Activated CD4-positive, alpha-beta T cell treated with anti-CD3 and anti-CD28 coated beads, Interleukin-2, amount 10 ng/mL, durations not matched to agents 24 days and 14 days (primary cell): ENCODE data around the gene WDR64. TPM values are rescaled to one million over a fixed set of nuclear protein-coding genes. Genes with fewer than 3 reads are reported as not detected.

Experiments used
- DNase-seq: peaks from one replicate; pipeline ENCODE4 v3.0.0; 2022
- H3K27ac Mint-ChIP-seq: one replicate; pipeline ENCODE4 v1.8.0; 2022; ENCODE audit warnings: mild to moderate bottlenecking, mixed read lengths
- H3K27me3 Mint-ChIP-seq: one replicate; pipeline ENCODE4 v1.8.0; 2022; ENCODE audit warnings: mixed read lengths
- H3K36me3 Mint-ChIP-seq: one replicate; pipeline ENCODE4 v1.8.0; 2022; ENCODE audit warnings: low read depth, mild to moderate bottlenecking, mixed read lengths
- H3K4me1 Mint-ChIP-seq: one replicate; pipeline ENCODE4 v1.8.0; 2021; ENCODE audit warnings: mixed read lengths
- H3K4me3 Mint-ChIP-seq: one replicate; pipeline ENCODE4 v1.8.0; 2022; ENCODE audit warnings: mild to moderate bottlenecking, moderate library complexity, mixed read lengths
- H3K9me3 Mint-ChIP-seq: one replicate; pipeline ENCODE4 v1.8.0; 2021; ENCODE audit warnings: mixed read lengths
- intact Hi-C: fragments of 100-400 bp; cut with micrococcal nuclease; formaldehyde crosslinking; loops from one replicate; pipeline ENCODE4 v1.15.1; 2023
- total RNA-seq: library from RNA; stranded (reverse); gene quantifications from 2 replicates; pipeline ENCODE4 v1.2.3, GENCODE V29; 2022

WDR64 gene
- total RNA-seq, 1 donor from 2014 or later = not detected

DNA sequence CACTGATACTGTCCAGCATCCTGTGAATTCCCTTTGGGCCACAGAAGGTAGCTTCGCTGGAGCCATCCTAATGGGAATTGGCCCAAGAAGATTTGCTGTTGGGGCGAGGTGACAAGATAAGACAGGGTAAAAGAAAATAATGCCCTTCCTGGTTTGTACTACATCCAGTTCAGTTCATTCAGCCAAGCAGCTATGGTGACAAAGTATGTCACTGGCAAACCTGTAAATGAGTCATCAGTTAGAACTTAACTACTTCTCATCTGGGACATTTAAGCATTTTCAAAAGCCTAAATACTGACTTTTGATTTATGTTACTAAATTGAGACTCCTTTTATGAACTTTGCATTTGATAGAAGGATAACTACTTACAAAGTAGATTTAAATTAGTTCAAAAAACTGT lies 54.2 kb downstream of the WDR64 start:
- peaks cover 12% of the 10 kb centered on the region for H3K9me3 Mint-ChIP-seq
- no peaks in the 10 kb centered on the region for H3K27me3 Mint-ChIP-seq
- intact Hi-C loops = no loop called here
- no peak overlapping the region for H3K27ac Mint-ChIP-seq
- H3K36me3 Mint-ChIP-seq = no peaks in the 10 kb centered on the region
- peaks cover 9% of the 10 kb centered on the region for H3K4me1 Mint-ChIP-seq
- no peak overlapping the region for H3K4me3 Mint-ChIP-seq
- peak; percentile 51 for DNase-seq

DNA sequence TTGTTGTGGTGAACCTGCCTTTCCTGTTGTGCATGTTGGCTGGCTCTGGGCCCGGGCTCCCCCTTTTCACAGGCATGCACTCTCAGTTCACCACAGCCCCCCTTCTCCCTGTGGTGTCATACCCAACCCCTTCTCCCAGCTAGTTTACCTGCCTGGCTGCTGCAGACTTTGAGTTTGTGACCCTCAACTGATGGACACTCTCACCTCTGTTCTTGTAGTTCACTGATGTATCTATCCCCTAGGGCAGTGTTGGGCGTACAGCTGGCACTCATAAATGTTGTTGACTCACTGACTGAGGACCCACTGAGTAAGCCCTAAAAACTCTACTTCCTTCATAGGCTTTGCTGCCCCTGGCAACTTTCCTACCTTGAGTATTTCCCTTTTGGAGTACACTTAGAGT lies 54.9 kb downstream of the WDR64 start:
- Mint-ChIP-seq H3K4me1 (peaks cover 6% of the 10 kb centered on the region), H3K27ac (no peak overlapping the region)
- intact Hi-C loops = no loop called here

DNA sequence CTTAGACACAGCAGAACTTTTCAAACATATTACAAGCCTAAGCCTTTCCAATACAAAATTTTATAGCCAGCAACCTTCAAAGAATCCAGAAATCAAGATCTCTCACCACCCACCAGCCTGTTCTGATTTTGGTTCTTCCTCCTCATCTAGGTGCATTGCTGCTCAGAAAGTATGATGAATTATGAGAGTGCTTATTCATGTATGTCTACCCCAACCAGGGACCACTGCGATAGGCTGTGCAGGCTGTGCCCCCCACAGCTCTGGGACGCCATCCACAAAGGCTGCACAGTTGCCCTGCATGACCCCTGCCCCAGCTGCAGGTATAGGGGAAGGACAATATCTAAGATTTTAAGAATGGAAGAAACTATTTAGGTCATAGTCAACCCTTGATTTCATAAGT lies 55.4 kb downstream of the WDR64 start:
- no peak overlapping the region for H3K4me3 Mint-ChIP-seq
- no peaks in the 10 kb centered on the region for H3K27me3 Mint-ChIP-seq
- intact Hi-C loops = no loop called here
- no peaks in the 10 kb centered on the region for H3K36me3 Mint-ChIP-seq
- H3K27ac Mint-ChIP-seq = no peak overlapping the region
- H3K9me3 Mint-ChIP-seq = peaks cover 9% of the 10 kb centered on the region
- peaks cover 5% of the 10 kb centered on the region for H3K4me1 Mint-ChIP-seq
- DNase-seq = no peak

More for the DNA sequence above, 54.9 kb downstream of the WDR64 start:
- peak; percentile 51 for DNase-seq
- Mint-ChIP-seq H3K9me3 (peaks cover 9% of the 10 kb centered on the region), H3K4me3 (no peak overlapping the region), H3K27me3 (no peaks in the 10 kb centered on the region), H3K36me3 (no peaks in the 10 kb centered on the region)

DNA sequence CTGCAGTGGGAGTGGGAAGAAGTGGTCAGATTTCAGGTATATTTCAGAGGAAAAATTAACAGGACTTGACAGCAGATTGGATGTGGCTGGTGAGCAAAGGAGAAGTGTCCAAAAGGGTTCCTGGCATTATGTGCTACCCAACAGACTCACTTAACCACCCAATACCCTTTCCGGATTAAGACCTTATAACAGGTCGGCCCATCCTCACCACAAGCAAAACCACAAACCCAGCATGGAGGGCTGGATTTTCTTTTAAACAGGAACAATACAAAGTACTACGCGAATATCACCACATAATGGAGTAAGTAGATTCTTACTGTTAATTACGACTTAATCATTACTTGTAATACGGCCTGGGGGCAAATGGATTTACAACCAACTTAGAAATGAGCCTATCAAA lies 59.2 kb downstream of the WDR64 start:
- Mint-ChIP-seq H3K4me1 (peaks cover 5% of the 10 kb centered on the region), H3K9me3 (no peaks in the 10 kb centered on the region), H3K4me3 (no peak overlapping the region), H3K27me3 (peaks cover 9% of the 10 kb centered on the region), H3K36me3 (no peaks in the 10 kb centered on the region), H3K27ac (no peak overlapping the region)
- DNase-seq = peak; percentile 8
- intact Hi-C loops = no loop called here

DNA sequence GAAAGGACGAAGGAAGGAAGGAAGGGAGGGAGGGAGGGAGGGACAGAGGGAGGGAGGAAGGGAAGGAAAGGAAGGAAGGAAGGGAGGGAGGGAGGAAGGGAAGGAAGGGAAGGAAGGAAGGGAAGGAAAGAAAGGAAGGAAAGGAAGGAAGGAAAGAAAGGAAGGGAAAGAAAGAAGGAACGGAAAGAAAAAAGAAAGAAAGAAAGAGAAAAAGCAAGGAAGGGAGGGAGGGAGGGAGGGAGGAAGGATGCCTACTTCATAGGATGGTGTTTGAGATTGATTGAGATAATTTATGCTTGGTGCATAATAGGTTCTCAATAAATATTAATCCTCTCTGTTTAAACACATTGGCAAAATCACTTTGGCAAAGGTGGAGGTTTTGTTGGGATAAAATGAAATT lies 61.2 kb downstream of the WDR64 start:
- Mint-ChIP-seq H3K4me1 (peaks cover 4% of the 10 kb centered on the region), H3K27me3 (peaks cover 17% of the 10 kb centered on the region), H3K4me3 (no peak overlapping the region), H3K27ac (no peak overlapping the region), H3K36me3 (no peaks in the 10 kb centered on the region), H3K9me3 (no peaks in the 10 kb centered on the region)
- intact Hi-C loops = no loop called here
- DNase-seq = no peak

DNA sequence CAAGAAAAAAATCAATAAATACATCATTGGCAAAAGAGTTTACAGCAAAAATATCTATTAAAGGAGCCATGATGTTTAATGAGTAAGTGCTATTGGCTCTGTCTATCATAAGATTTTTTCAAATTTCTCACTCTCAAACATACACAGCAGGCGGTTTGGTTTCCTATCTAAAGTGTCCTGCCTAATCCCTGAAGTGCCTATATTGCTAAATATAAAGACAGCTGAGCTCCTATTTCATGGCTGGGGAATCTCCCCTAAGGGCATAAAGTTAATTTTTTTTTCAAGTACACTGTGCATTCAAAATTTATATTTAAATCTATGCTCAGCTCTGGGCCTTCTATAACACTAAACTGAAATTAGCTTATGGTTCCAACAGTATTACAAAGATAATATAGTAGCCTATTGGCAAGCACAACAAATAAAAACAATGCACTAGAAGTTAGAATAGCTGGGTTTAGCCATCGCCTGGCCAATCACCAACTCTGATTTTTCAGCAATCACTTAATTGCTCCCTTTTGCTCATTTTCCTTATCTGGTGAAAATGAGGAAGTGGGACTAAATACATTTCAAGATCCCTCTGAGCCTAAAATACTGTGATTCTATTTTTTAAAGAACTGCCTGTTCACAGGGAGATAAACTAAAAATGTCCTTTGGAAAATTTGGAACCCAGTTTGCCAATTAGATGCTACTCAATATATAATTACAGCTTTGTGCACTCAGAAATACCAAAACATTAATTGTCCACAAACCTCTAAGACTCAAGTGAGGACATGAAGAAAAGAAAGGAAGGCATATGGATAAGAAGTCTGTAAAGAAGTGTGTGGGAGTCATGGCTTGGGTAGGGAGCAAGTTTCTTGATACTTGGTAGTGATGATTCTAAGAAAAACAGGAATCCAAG lies 62.5 kb downstream of the WDR64 start:
- intact Hi-C loops = no loop called here
- peaks cover 4% of the 10 kb centered on the region for H3K4me1 Mint-ChIP-seq
- H3K36me3 Mint-ChIP-seq = no peaks in the 10 kb centered on the region

DNA sequence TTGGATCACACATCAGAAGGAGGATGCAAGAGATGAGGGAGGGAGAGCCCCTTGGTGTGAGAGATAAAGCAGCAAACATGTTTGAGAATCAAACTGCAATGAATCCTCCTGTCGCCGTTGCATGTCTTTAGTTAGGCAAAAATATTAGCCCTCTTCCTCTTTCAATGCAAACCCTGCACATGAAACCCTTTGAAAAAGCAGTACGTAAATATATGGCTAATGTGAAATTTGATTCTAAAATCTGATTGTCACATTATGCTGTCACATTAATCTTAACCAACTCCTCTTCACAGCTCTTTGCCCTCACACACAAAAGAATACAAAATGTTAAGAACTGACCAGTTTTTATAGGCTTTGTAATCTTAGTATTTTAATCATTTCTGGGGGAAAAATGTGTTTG lies 63.4 kb downstream of the WDR64 start:
- Mint-ChIP-seq H3K27ac (no peak overlapping the region), H3K36me3 (no peaks in the 10 kb centered on the region), H3K4me3 (no peak overlapping the region), H3K27me3 (peaks cover 17% of the 10 kb centered on the region), H3K9me3 (no peaks in the 10 kb centered on the region), H3K4me1 (peaks cover 4% of the 10 kb centered on the region)
- intact Hi-C loops = no loop called here
- no peak for DNase-seq

More for the DNA sequence above, 62.5 kb downstream of the WDR64 start:
- no peak overlapping the region for H3K4me3 Mint-ChIP-seq
- peaks cover 17% of the 10 kb centered on the region for H3K27me3 Mint-ChIP-seq
- no peaks in the 10 kb centered on the region for H3K9me3 Mint-ChIP-seq
- H3K27ac Mint-ChIP-seq = no peak overlapping the region
- DNase-seq = no peak

DNA sequence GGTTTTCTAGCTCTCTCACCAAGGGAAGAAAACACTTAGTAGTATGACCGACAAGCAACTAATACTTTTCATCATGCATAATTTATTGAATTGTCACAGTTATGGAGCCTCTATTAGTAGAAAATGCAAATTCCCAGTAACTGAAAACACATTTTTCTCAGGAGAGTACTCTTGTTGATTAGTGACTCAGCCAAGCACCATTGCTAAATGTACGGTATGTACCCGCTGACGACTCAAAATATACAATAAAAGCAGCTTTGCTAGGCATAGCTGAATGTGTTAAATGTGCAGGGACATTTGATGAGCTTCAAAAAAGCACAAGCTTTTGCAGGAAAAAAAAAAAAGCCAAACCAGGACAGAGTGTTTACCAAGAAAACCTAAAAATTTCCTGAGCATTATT lies 63.9 kb downstream of the WDR64 start:
- H3K4me3 Mint-ChIP-seq = no peak overlapping the region
- intact Hi-C loops = no loop called here
- H3K9me3 Mint-ChIP-seq = no peaks in the 10 kb centered on the region
- H3K27me3 Mint-ChIP-seq = peaks cover 17% of the 10 kb centered on the region
- H3K4me1 Mint-ChIP-seq = peaks cover 4% of the 10 kb centered on the region
- H3K27ac Mint-ChIP-seq = no peak overlapping the region
- H3K36me3 Mint-ChIP-seq = no peaks in the 10 kb centered on the region
- no peak for DNase-seq

DNA sequence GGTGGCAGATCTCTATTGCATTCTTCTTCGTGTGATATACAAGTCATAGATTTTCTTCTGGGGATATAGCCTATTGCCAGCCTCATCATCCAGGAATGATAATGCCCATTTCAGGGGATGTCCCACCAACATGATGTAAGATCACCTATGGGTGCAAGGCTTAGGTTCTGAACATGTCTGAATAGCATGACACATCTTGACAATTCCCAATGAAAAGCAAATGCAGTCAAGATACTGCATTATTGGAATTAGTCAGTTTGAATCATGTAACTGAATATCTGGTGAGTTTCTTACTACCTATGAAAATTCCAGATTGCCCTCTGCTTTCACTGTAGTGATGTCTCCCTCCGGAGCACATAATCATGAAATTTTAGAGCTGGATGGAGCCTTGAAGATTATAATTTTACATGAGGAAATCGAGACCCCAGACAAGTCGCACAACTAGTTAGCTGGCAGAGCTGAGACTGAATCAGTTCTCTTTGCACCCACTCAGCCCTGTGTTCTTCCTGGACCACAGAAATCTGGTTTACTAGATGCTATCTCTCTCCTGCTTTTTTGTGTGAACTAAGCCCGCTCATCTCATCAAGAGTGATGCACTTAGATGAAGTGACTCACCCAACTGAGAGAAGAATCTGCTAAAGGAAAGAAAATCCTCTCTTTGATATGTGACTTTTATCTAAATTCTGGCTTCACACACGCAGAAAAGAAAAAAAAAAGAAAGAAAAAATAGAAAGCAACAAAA lies 65.0 kb downstream of the WDR64 start:
- no peak for DNase-seq
- H3K4me3 Mint-ChIP-seq = no peak overlapping the region

DNA sequence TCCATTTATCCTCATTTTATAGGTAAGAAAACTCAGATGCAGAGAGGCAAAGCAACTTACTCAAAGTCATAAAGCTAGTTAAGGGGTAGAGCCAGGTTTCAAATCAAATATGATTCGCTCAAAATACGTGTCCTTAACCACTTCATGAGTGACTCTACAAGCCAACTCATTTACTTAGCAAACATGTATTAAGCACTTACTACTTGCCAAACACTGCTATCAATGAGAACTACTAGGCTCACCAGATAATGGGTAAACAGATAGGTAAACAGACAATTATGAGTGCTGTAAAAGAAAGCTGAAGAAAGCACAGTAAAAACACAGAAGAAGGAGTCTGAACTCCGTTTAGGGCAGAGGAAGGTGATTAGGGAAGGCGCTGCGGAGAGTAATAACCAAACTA lies 65.9 kb downstream of the WDR64 start:
- Mint-ChIP-seq H3K9me3 (no peaks in the 10 kb centered on the region), H3K4me3 (no peak overlapping the region), H3K27me3 (peaks cover 20% of the 10 kb centered on the region), H3K27ac (no peak overlapping the region), H3K4me1 (peaks cover 4% of the 10 kb centered on the region), H3K36me3 (no peaks in the 10 kb centered on the region)
- intact Hi-C loops = loop anchor here (1.0 kb wide), 1 partner anchor 41 kb away; no protein-coding TSS in a partner anchor
- DNase-seq = no peak

More for the DNA sequence above, 65.0 kb downstream of the WDR64 start:
- peaks cover 19% of the 10 kb centered on the region for H3K27me3 Mint-ChIP-seq
- intact Hi-C loops = loop anchor here (1.0 kb wide), 1 partner anchor 40 kb away; no protein-coding TSS in a partner anchor
- H3K9me3 Mint-ChIP-seq = no peaks in the 10 kb centered on the region
- H3K27ac Mint-ChIP-seq = no peak overlapping the region
- H3K36me3 Mint-ChIP-seq = no peaks in the 10 kb centered on the region
- H3K4me1 Mint-ChIP-seq = peaks cover 4% of the 10 kb centered on the region

DNA sequence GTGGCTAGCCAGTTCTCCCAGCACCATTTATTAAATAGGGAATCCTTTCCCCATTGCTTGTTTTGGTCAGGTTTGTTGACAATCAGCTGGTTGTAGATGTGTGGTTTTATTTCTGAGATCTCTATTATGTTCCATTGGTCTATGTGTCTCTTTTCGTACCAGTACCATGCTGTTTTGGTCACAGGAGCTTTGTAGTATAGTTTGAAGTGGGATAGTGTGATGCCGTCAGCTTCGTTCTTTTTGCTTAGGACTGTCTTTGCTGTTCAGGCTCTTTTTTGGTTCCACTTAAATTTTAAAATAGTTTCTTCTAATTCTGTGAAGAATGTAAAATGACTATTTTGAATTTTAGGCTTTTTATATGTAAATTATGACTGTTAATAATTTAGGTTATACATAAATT lies 68.9 kb downstream of the WDR64 start:
- no peak overlapping the region for H3K27ac Mint-ChIP-seq
- H3K27me3 Mint-ChIP-seq = peaks cover 14% of the 10 kb centered on the region
- H3K9me3 Mint-ChIP-seq = no peaks in the 10 kb centered on the region
- intact Hi-C loops = no loop called here
- no peak for DNase-seq
- no peaks in the 10 kb centered on the region for H3K36me3 Mint-ChIP-seq
- no peak overlapping the region for H3K4me3 Mint-ChIP-seq
- peaks cover 4% of the 10 kb centered on the region for H3K4me1 Mint-ChIP-seq

DNA sequence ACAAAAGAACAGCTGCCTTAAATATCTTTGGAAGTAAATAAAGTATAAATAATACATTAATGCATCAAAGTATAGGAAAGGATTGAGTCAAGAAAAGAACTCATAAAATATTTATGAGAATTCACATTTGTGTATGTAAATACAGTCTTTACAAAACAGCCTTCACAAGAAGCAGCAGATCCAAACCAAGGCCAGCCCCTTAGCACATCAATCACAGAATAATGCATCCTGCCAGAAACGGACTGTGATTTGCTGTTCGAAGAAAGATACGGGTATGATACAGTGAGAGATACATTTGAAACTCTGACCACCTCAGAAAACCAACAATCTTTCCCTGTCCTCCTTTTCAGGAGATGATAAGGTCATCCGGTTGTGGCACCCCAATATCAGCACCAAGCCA lies 70.9 kb downstream of the WDR64 start:
- no peak for DNase-seq
- H3K27ac Mint-ChIP-seq = no peak overlapping the region
- peaks cover 3% of the 10 kb centered on the region for H3K9me3 Mint-ChIP-seq
- no peaks in the 10 kb centered on the region for H3K4me1 Mint-ChIP-seq
- H3K4me3 Mint-ChIP-seq = no peak overlapping the region
- H3K36me3 Mint-ChIP-seq = no peaks in the 10 kb centered on the region
- intact Hi-C loops = no loop called here
- H3K27me3 Mint-ChIP-seq = peaks cover 14% of the 10 kb centered on the region

DNA sequence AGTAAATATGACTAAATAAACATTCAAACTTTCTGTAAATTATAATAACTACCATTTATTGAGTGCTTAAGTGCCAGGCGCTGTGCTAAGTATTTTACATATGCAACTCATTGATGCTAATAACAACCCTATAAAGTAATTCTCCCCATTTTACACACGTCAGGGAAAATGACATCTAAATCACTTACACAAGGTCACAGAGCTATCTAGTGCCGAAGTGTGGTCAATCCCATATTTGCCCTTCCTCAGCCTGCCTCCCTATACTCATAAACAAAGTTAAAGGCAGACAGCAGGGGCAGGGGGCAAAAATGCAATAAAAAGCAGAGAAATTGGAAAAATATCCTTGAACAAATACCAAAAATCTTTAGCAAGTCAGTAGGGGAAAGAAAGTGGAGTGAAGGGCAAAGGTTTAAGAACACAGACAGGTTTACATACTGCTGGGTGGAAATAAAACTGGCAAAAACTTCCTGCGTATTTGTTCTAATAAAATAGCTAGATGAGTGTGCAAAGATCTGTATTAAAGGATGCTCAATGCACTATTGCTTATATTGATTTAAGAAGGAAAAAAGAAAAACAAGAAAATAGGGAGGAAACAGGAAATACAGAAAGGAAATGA lies 72.8 kb downstream of the WDR64 start:
- peaks cover 3% of the 10 kb centered on the region for H3K9me3 Mint-ChIP-seq
- H3K4me3 Mint-ChIP-seq = no peak overlapping the region
- H3K27ac Mint-ChIP-seq = no peak overlapping the region

DNA sequence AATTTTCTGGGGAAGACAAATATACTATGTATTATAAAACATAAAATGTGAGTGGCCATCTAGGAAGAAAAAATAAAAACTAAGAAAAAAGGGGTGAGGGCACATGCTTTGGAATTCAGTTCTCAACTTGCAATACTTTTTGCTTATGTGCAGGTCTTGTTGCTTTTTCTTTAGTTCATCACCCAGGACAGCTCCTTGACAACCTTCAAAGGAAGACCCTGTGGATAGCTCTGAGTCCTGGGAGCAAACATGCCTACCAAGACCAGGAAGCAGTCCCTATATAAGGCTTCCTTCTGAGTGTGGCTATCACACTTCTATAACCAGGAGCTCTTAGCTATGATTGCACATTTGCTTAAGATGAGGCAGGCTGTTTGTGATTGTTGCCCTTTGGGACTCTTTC lies 78.0 kb downstream of the WDR64 start:
- H3K4me3 Mint-ChIP-seq = no peak overlapping the region
- DNase-seq = no peak
- peaks cover 11% of the 10 kb centered on the region for H3K27me3 Mint-ChIP-seq
- intact Hi-C loops = no loop called here
- H3K27ac Mint-ChIP-seq = no peak overlapping the region
- peaks cover 3% of the 10 kb centered on the region for H3K9me3 Mint-ChIP-seq
- no peaks in the 10 kb centered on the region for H3K36me3 Mint-ChIP-seq
- H3K4me1 Mint-ChIP-seq = no peaks in the 10 kb centered on the region

More for the DNA sequence above, 72.8 kb downstream of the WDR64 start:
- Mint-ChIP-seq H3K4me1 (no peaks in the 10 kb centered on the region), H3K36me3 (no peaks in the 10 kb centered on the region), H3K27me3 (peaks cover 15% of the 10 kb centered on the region)
- intact Hi-C loops = no loop called here
- no peak for DNase-seq
